Measurements from ENCODE around the gene CSF1. TPM values are rescaled to one million over a fixed set of nuclear protein-coding genes. Genes with fewer than 3 reads are reported as not detected.

The CSF1 gene
- total and polyA plus RNA-seq, 2 experiments from 2014 or later, result 1.4 to 3.5 TPM

GRCh38 chr1:109889094-109889493 lies 21.6 kb upstream of the CSF1 start (continued):
- no peak for TF ChIP-seq CREB1 (CRISPR knock-in tag; IDR thresholded peaks at IDR 0.05; ENCODE audit: low read depth)
- TF ChIP-seq ETS1 (IDR thresholded peaks at IDR 0.05), result no peak

DNA sequence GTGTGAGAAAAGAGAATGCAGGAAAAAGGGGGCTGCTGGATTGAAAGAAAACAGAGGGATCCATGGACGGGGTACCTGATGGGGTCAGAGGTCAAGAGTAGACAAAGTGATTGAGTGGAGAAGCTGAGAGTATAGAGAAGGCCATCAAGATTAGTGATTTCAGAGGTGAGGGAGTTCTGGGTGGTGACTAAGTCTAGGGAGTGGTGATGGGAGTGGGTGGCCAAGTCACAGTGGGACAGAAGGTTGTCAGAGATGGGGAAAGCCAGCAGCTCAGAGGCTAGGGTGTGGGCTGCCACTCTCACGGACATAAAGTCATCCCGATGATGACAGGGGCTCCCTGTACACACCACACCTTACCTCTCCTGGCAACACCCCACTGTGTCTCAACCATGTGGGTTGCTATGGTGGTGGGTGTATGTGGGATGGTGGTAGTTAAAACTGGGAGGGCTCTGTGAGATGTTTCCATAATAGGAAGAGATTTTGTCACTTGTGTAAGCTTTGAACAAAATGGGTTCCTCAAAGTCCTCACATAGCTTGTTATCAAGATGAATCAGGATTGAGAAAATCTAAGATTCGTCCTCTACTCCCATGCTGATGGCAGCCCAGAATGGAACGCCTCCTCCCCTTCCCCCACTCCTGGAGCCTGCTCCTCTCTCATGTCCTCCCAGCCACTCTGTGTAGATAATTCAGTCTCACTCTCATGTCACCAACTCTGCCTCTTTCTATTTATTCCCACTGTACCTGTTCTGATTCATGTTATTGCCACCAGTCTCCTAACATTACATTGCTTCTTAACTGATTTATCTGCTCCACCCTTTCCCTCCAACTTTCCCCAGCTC lies 20.3 kb upstream of the CSF1 start:
- Mint-ChIP-seq H3K4me1 (peaks cover 3% of the 10 kb centered on the region; the same call in 1 of the 3 replicates), H3K27me3 (ENCODE audit: insufficient read depth, low read depth, poor library complexity) (peaks cover 7% of the 10 kb centered on the region), H3K4me3 (no peak overlapping the region), H3K36me3 (ENCODE audit: low read depth) (no peaks in the 10 kb centered on the region), H3K27ac (no peak overlapping the region), H3K9me3 (no peaks in the 10 kb centered on the region)
- ATAC-seq (no peak), DNase-seq (ENCODE audit: low spot score) (no peak)
- no peak overlapping the region for H3K4me3 ChIP-seq
- H3K36me3 ChIP-seq (ENCODE audit: insufficient read depth), result no peaks in the 10 kb centered on the region
- H3K27ac ChIP-seq (ENCODE audit: low read depth), result no peak overlapping the region
- no peaks in the 10 kb centered on the region for H3F3A ChIP-seq (replicated peaks; ENCODE audit: low read depth)
- H3K27me3 ChIP-seq (ENCODE audit: insufficient read depth), result no peaks in the 10 kb centered on the region
- H3K9me2 ChIP-seq (ENCODE audit: insufficient read depth), result peaks cover 18% of the 10 kb centered on the region; the same call in 1 of the 2 replicates
- H3K79me2 ChIP-seq (replicated peaks; ENCODE audit: insufficient read depth), result no peaks in the 10 kb centered on the region
- H3K4me2 ChIP-seq, result no peak overlapping the region
- no peaks in the 10 kb centered on the region for H4K20me1 ChIP-seq (replicated peaks; ENCODE audit: insufficient read depth)
- H2AFZ ChIP-seq, result no peak overlapping the region
- no peaks in the 10 kb centered on the region for H3K4me1 ChIP-seq (ENCODE audit: insufficient read depth)
- TF ChIP-seq STAT1 (IDR thresholded peaks at IDR 0.05; ENCODE audit: unreplicated experiment) (no peak), CTCF (conservative IDR thresholded peaks at IDR 0.05; ENCODE audit: low read depth in 2 of 2) (no peak), POLR2AphosphoS5 (IDR thresholded peaks at IDR 0.05; ENCODE audit: low read depth) (no peak), NANOG (IDR thresholded peaks at IDR 0.05; ENCODE audit: borderline replicate concordance) (no peak), ZNF331 (CRISPR knock-in tag; IDR thresholded peaks at IDR 0.05; ENCODE audit: low read depth) (no peak), JUNB (IDR thresholded peaks at IDR 0.05; ENCODE audit: unreplicated experiment) (no peak), EZH2 (IDR thresholded peaks at IDR 0.05; ENCODE audit: low read depth, unreplicated experiment) (no peak), ETS1 (IDR thresholded peaks at IDR 0.05) (no peak), ZNF114 (CRISPR knock-in tag; IDR thresholded peaks at IDR 0.05) (no peak), REST (IDR thresholded peaks at IDR 0.05; ENCODE audit: unreplicated experiment) (no peak)

Measured in GM23338 (cell line).